Colonic mucosa (tissue), 4 donors: ENCODE measurements around the gene TMEM178B. TPM values are rescaled to one million over a fixed set of nuclear protein-coding genes. Genes with fewer than 3 reads are reported as not detected.

Source experiments
- DNase-seq: peaks from one replicate; pipeline ENCODE4 v3.0.0-alpha.2; 2020
- H3K27ac ChIP-seq: fragments of 200-600 bp; one replicate; pipeline ENCODE4 v1.8.0; 2021
- H3K27me3 ChIP-seq: fragments of 200-600 bp; one replicate; pipeline ENCODE4 v1.8.0; 2021
- H3K36me3 ChIP-seq: fragments of 200-600 bp; one replicate; pipeline ENCODE4 v1.8.0; 2021
- H3K4me1 ChIP-seq: fragments of 200-600 bp; one replicate; pipeline ENCODE4 v1.8.0; 2021; ENCODE audit warnings: mild to moderate bottlenecking
- H3K4me3 ChIP-seq: fragments of 200-600 bp; one replicate; pipeline ENCODE4 v1.8.0; 2021
- H3K9ac ChIP-seq, 2 donors: one replicate each; pipeline ENCODE4 v1.7.0; 2013; ENCODE audit warnings: control low read depth in 2 of 2, low read depth in 2 of 2, low read length in 2 of 2
- H3K9me3 ChIP-seq: fragments of 200-600 bp; one replicate; pipeline ENCODE4 v1.8.0; 2021
- intact Hi-C: fragments of 100-400 bp; cut with DNase I; formaldehyde crosslinking; loops from one replicate; pipeline ENCODE4 v1.14.1; 2022
- total RNA-seq, 2 donors: library from RNA; stranded (reverse); fragmentation: NEBNext Ultra II Directional in 1 of 2; extraction: Animal tissue kit (Norgen Biotek cat#: 25700) in 1 of 2; gene quantifications; one replicate each; pipeline ENCODE4 v1.2.1, GENCODE V29; 2021
- TF ChIP-seq, protein P1 (sequence below): fragments of 200-600 bp; IDR thresholded peaks from one replicate; pipeline ENCODE4 v1.8.0; 2022; ENCODE audit warnings: antibody characterized with exemption, mild to moderate bottlenecking
- donor health status: healthy.
- donor health status: DM: no; HTN: no; CAD: no.
- donor health status: DM: no; HTN: no; CAD: no.

TMEM178B gene
- total RNA-seq, 2 donors from 2014 or later, result 0.17 to 1.1 TPM

DNA sequence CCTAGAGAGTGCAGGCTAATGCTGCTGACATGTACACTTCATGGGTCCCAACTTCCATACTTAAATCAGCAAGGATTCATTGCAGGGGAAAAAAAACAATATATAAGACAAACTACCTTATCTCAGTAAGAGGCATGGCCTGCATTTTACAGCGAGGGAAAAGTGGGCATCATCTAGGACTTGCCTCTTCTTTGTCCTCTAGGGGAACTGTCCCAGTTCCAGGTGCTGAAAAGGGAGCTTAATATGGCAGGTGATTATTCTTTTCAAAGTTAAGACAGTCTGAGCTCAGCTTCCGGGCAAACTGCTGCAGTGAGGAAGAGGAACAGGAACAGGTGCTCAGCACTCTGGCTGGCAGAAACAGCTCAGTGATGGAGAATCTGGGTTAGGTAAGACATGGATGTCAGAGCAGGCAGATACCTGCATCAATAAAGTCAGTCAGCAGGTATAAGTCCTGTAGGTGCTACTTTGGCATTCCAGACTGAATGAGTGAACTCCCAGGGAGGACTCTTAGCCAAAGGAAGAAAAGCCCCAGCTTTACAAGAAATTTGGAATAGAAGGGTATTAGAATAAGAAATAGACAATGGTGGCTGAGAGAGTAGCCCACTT, 147.2 kb downstream of the TMEM178B start:
- Histone ChIP-seq H3K27ac (no peak overlapping the region), H3K4me3 (no peak overlapping the region), H3K9ac (no peak overlapping the region), H3K9me3 (no peaks in the 10 kb centered on the region), H3K27me3 (no peaks in the 10 kb centered on the region), H3K4me1 (no peaks in the 10 kb centered on the region), H3K36me3 (no peaks in the 10 kb centered on the region)
- DNase-seq, result no peak
- intact Hi-C loops, result no loop called here
- TF ChIP-seq, protein P1, sequence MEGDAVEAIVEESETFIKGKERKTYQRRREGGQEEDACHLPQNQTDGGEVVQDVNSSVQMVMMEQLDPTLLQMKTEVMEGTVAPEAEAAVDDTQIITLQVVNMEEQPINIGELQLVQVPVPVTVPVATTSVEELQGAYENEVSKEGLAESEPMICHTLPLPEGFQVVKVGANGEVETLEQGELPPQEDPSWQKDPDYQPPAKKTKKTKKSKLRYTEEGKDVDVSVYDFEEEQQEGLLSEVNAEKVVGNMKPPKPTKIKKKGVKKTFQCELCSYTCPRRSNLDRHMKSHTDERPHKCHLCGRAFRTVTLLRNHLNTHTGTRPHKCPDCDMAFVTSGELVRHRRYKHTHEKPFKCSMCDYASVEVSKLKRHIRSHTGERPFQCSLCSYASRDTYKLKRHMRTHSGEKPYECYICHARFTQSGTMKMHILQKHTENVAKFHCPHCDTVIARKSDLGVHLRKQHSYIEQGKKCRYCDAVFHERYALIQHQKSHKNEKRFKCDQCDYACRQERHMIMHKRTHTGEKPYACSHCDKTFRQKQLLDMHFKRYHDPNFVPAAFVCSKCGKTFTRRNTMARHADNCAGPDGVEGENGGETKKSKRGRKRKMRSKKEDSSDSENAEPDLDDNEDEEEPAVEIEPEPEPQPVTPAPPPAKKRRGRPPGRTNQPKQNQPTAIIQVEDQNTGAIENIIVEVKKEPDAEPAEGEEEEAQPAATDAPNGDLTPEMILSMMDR, result no peak

DNA sequence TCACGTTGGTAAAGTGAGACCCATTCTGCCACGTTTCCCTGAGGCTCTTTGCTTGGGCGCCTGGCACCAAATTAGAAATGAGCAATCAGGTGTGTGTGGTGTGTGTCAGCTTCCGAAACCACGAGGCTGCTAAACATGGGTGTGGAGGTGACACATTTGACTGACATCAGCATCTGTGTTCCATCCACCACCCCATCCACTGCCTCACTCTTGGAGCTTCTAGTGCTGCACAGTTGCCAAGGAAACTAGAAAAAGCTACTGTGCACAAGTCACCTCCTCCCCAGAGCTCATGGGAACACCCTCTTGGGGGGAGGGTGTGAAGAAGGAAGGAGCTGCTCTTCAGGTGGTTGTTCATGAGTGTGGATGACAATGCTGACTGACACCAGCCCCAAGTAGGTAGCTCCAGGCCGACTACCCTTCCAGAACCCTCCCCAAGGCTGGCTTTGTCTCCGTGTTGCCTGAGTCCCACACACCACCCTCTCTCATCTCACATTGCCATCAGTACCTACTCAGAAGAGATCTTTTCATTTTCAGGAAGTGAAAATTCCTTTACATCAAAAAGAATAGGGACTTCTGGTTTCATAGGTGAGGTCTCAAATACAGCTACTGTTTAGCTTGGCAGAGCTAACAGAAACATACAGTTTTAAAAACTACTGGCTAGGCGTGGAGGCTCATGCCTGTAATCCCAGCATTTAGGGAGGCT, 152.2 kb downstream of the TMEM178B start:
- Histone ChIP-seq H3K9me3 (no peaks in the 10 kb centered on the region), H3K36me3 (no peaks in the 10 kb centered on the region), H3K27ac (no peak overlapping the region), H3K9ac (no peak overlapping the region), H3K27me3 (no peaks in the 10 kb centered on the region), H3K4me1 (no peaks in the 10 kb centered on the region), H3K4me3 (no peak overlapping the region)
- DNase-seq, result no peak
- intact Hi-C loops, result no loop called here
- TF ChIP-seq, protein P1, result no peak

DNA sequence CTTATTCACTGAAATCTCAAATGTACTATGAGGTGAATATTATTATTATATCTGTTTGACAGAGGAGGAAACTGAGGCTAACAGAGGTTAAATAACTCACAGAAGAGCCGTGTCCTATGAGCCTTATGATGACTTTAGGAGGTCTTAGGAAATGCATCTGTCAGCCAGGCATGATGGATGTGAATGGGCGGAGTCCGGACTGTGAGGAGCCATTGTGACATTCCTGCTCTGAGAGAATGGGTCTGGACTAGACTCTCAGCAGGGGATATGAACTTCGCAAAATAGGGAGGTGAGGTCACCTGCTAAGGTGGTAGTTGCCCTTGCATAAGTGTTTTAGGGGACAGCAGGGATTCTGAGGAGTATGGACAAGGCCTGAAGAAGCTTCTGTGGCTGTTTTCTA, 153.6 kb downstream of the TMEM178B start:
- H3K9me3 ChIP-seq, result no peaks in the 10 kb centered on the region
- no peak for DNase-seq
- no peaks in the 10 kb centered on the region for H3K4me1 ChIP-seq
- no peak overlapping the region for H3K27ac ChIP-seq
- no peaks in the 10 kb centered on the region for H3K27me3 ChIP-seq
- H3K9ac ChIP-seq, result no peak overlapping the region
- H3K36me3 ChIP-seq, result no peaks in the 10 kb centered on the region
- TF ChIP-seq, protein P1, result no peak
- H3K4me3 ChIP-seq, result no peak overlapping the region
- intact Hi-C loops, result no loop called here

DNA sequence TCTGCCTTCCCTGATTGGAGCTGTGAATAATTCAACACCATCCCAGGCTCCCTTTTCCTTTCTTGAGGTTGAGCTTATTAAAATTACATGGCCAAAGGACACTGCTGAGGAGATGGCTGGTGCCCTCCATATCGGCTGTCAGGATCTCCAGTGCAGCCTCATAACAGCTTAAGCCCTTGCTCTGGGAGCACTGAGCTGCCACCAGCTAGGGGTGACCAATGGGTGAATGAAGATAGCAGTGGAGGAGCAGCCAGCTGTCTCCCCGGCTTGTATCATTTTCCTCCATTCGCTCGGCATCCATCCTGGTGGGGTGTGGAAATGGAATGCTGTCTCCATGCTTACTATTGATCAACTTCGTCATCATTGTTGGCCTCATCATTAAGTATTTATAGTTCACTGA, 154.6 kb downstream of the TMEM178B start:
- Histone ChIP-seq H3K36me3 (no peaks in the 10 kb centered on the region), H3K4me1 (no peaks in the 10 kb centered on the region), H3K27me3 (no peaks in the 10 kb centered on the region), H3K4me3 (no peak overlapping the region), H3K9ac (no peak overlapping the region), H3K9me3 (no peaks in the 10 kb centered on the region), H3K27ac (no peak overlapping the region)
- TF ChIP-seq, protein P1, result no peak
- DNase-seq, result no peak
- intact Hi-C loops, result no loop called here

DNA sequence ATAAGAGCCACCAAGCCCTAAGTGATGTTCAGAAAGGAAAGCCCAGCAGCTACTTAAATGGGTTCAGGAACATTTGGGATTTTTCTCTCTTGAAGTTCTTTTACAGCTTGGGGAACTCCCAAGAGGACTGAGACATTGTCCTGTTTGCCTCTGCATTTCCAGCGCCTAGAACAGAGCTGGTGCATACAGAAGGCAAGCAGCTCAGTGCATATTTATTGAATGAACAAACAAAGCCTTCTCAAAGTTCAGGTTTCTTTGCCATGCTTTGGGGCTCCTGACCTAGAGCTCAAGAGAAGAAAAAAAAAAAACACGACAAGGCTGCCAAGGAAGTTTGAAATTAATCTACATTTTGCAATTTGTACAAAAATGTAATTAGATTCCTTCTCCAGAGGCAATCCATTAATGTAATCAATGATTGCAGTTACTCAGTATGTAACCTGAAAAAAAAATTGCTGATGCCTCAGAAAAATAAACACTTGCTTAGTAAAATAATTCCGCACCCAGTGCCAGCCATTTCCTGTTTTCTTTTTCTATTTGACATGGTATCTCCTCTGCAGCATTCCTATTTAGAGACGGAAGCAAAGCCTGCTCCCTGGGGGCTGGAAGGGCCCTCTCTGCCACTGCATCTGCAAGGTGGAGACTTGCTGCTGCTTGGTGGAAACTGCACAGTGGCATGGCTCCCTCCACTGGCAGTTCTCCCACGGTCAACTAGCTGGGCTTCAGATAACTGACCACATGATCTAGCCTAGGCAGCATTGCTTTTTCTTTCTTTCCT, 157.3 kb downstream of the TMEM178B start:
- no peaks in the 10 kb centered on the region for H3K9me3 ChIP-seq
- H3K4me3 ChIP-seq, result no peak overlapping the region
- TF ChIP-seq, protein P1, result no peak
- DNase-seq, result no peak
- intact Hi-C loops, result no loop called here
- H3K4me1 ChIP-seq, result no peaks in the 10 kb centered on the region
- no peaks in the 10 kb centered on the region for H3K27me3 ChIP-seq
- no peak overlapping the region for H3K9ac ChIP-seq
- no peak overlapping the region for H3K27ac ChIP-seq
- no peaks in the 10 kb centered on the region for H3K36me3 ChIP-seq
